ENCODE measurements around the gene VWC2L. TPM values are rescaled to one million over a fixed set of nuclear protein-coding genes. Genes with fewer than 3 reads are reported as not detected.

The VWC2L gene
- total RNA-seq, 2 donors from 2014 or later = not detected

- TF ChIP-seq POLR2A (IDR thresholded peaks at IDR 0.05) = no peak
- TF ChIP-seq POLR2AphosphoS5 (IDR thresholded peaks at IDR 0.05) = no peak
- TF ChIP-seq CTCF (IDR thresholded peaks at IDR 0.05) = no peak
- Histone ChIP-seq H3K36me3 (no peaks in the 10 kb centered on the region), H3K27ac (no peak overlapping the region), H3K9me3 (no peaks in the 10 kb centered on the region), H3K4me1 (replicated peaks) (no peaks in the 10 kb centered on the region), H3K4me3 (no peak overlapping the region), H3K27me3 (replicated peaks; ENCODE audit: insufficient read depth) (no peaks in the 10 kb centered on the region)
- no peak for DNase-seq (ENCODE audit: low spot score)
- WGBS = 83% methylated on average over 3 of the region's 3 CpGs
- intact Hi-C loops (cut with DNase I) = no loop called here
These were observed 125.8 kb downstream of the VWC2L start for GRCh38 chr2:214536625-214537024.

- 58% methylated on average over 3 of the region's 3 CpGs for WGBS
- intact Hi-C loops (cut with DNase I) = no loop called here
- TF ChIP-seq CTCF (IDR thresholded peaks at IDR 0.05) (no peak), POLR2A (IDR thresholded peaks at IDR 0.05) (no peak), POLR2AphosphoS5 (IDR thresholded peaks at IDR 0.05) (no peak)
- DNase-seq (ENCODE audit: low spot score) = no peak
- H3K9me3 ChIP-seq = no peaks in the 10 kb centered on the region
- no peaks in the 10 kb centered on the region for H3K27me3 ChIP-seq (replicated peaks; ENCODE audit: insufficient read depth)
- no peak overlapping the region for H3K27ac ChIP-seq
- H3K4me1 ChIP-seq (replicated peaks) = no peaks in the 10 kb centered on the region
- no peak overlapping the region for H3K4me3 ChIP-seq
- H3K36me3 ChIP-seq = no peaks in the 10 kb centered on the region
These were observed 127.1 kb downstream of the VWC2L start for GRCh38 chr2:214537929-214538328.

GRCh38 chr2:214542295-214542694, 131.4 kb downstream of the VWC2L start:
- TF ChIP-seq POLR2AphosphoS5 (IDR thresholded peaks at IDR 0.05) (no peak), POLR2A (IDR thresholded peaks at IDR 0.05) (no peak), CTCF (IDR thresholded peaks at IDR 0.05) (no peak)
- H3K4me1 ChIP-seq (replicated peaks) = no peaks in the 10 kb centered on the region

GRCh38 chr2:214542866-214543265, 132.0 kb downstream of the VWC2L start:
- Histone ChIP-seq H3K9me3 (no peaks in the 10 kb centered on the region), H3K27me3 (replicated peaks; ENCODE audit: insufficient read depth) (no peaks in the 10 kb centered on the region), H3K4me1 (replicated peaks) (no peaks in the 10 kb centered on the region), H3K36me3 (no peaks in the 10 kb centered on the region), H3K4me3 (no peak overlapping the region), H3K27ac (no peak overlapping the region)
- WGBS = 65% methylated on average over 1 of the region's 1 CpG
- intact Hi-C loops (cut with DNase I) = no loop called here
- no peak for TF ChIP-seq POLR2A (IDR thresholded peaks at IDR 0.05)
- no peak for TF ChIP-seq CTCF (IDR thresholded peaks at IDR 0.05)
- no peak for TF ChIP-seq POLR2AphosphoS5 (IDR thresholded peaks at IDR 0.05)
- DNase-seq (ENCODE audit: low spot score) = no peak

More at GRCh38 chr2:214542295-214542694, 131.4 kb downstream of the VWC2L start:
- Histone ChIP-seq H3K27ac (no peak overlapping the region), H3K9me3 (no peaks in the 10 kb centered on the region), H3K36me3 (no peaks in the 10 kb centered on the region), H3K27me3 (replicated peaks; ENCODE audit: insufficient read depth) (no peaks in the 10 kb centered on the region), H3K4me3 (no peak overlapping the region)
- no peak for DNase-seq (ENCODE audit: low spot score)
- intact Hi-C loops (cut with DNase I) = no loop called here
- 83% methylated on average over 7 of the region's 7 CpGs for WGBS

- H3K4me1 ChIP-seq (replicated peaks) = no peaks in the 10 kb centered on the region
- H3K27ac ChIP-seq = no peak overlapping the region
- DNase-seq (ENCODE audit: low spot score) = no peak
- H3K27me3 ChIP-seq (replicated peaks; ENCODE audit: insufficient read depth) = no peaks in the 10 kb centered on the region
- no peaks in the 10 kb centered on the region for H3K9me3 ChIP-seq
- 46% methylated on average over 2 of the region's 2 CpGs for WGBS
- no peak overlapping the region for H3K4me3 ChIP-seq
- TF ChIP-seq POLR2AphosphoS5 (IDR thresholded peaks at IDR 0.05) (no peak), CTCF (IDR thresholded peaks at IDR 0.05) (no peak)
- intact Hi-C loops (cut with DNase I) = no loop called here
- no peaks in the 10 kb centered on the region for H3K36me3 ChIP-seq
These were observed 132.6 kb downstream of the VWC2L start for GRCh38 chr2:214543386-214543955.

Measured in prostate gland (tissue), 2 donors.